Breast epithelium (tissue), 4 donors: ENCODE measurements around the gene SS18L1. TPM values are rescaled to one million over a fixed set of nuclear protein-coding genes. Genes with fewer than 3 reads are reported as not detected.

Experiments used
- DNase-seq, 2 donors: peaks; one replicate each; pipeline ENCODE4 v3.0.0-alpha.2; 2019; ENCODE audit warnings: low spot score in 2 of 2
- H3K27ac ChIP-seq, 2 donors: fragments of 200-600 bp; sonication (generic) in 1 of 2; one replicate each; pipeline ENCODE4 v1.5.1; 2016 to 2019; ENCODE audit warnings: mild to moderate bottlenecking in 1 of 2
- H3K27me3 ChIP-seq, 2 donors: fragments of 200-600 bp; sonication (generic) in 1 of 2; one replicate each; pipeline versions ENCODE4 v1.5.1 to v1.6.0; 2017 to 2019; ENCODE audit warnings: control low read depth in 1 of 2, mild to moderate bottlenecking in 1 of 2
- H3K36me3 ChIP-seq: fragments of 200-600 bp; one replicate; pipeline ENCODE4 v1.5.1; 2019
- H3K4me1 ChIP-seq, 2 donors: fragments of 200-600 bp; sonication (generic); one replicate each; pipeline ENCODE4 v1.5.1; 2016 to 2019; ENCODE audit warnings: control low read depth in 1 of 2
- H3K4me3 ChIP-seq, 3 donors: fragments of 200-600 bp; sonication (generic); 1 replicate in 2 of 3; 2 replicates in 1 of 3; pipeline ENCODE4 v1.5.1; 2016 to 2019; ENCODE audit warnings: mild to moderate bottlenecking in 3 of 3, moderate library complexity in 2 of 3
- H3K9me3 ChIP-seq, 2 donors: fragments of 200-600 bp; sonication (generic) in 1 of 2; one replicate each; pipeline ENCODE4 v1.5.1; 2016 to 2019; ENCODE audit warnings: control low read depth in 1 of 2
- CTCF ChIP-seq, 3 donors: fragments of 450-650 bp; IDR thresholded peaks; one replicate each; pipeline ENCODE4 v1.5.1; 2016 to 2017; ENCODE audit warnings: antibody characterized with exemption in 3 of 3, mild to moderate bottlenecking in 3 of 3, moderate library complexity in 3 of 3
- POLR2A ChIP-seq: fragments of 450-650 bp; IDR thresholded peaks from one replicate; pipeline ENCODE4 v1.6.1; 2016; ENCODE audit warnings: antibody characterized with exemption, mild to moderate bottlenecking, moderate library complexity
- POLR2AphosphoS5 ChIP-seq, 3 donors: sonication (generic); formaldehyde crosslinking; IDR thresholded peaks; one replicate each; pipeline ENCODE4 v1.6.1; 2017; ENCODE audit warnings: antibody characterized with exemption in 3 of 3
- intact Hi-C: fragments of 100-400 bp; cut with DNase I; formaldehyde crosslinking; loops from one replicate; pipeline ENCODE4 v1.15.1; 2023; ENCODE audit warnings: low total_unique reads
- total RNA-seq, 3 donors: library from RNA; depleted of rRNA; stranded (reverse); fragments of >200 nt; gene quantifications; one replicate each; pipeline ENCODE4 v1.1.0, GENCODE V29; 2016

SS18L1 gene
- total RNA-seq, 3 donors from 2014 or later: 12.5 to 18.4 (median 14.4) TPM

- no peak overlapping the region for H3K4me3 ChIP-seq
- H3K4me1 ChIP-seq: no peaks in the 10 kb centered on the region
- H3K27ac ChIP-seq: peak overlapping the region; percentile 4 to 21
- peak in 1 of 2 donors; percentile 60 for DNase-seq
- intact Hi-C loops: no loop called here
- TF ChIP-seq POLR2AphosphoS5 (IDR thresholded peaks at IDR 0.05) (no peak), POLR2A (no peak), CTCF (IDR thresholded peaks at IDR 0.05) (no peak)
- no peaks in the 10 kb centered on the region for H3K27me3 ChIP-seq
- no peaks in the 10 kb centered on the region for H3K9me3 ChIP-seq
- peaks cover 3% of the 10 kb centered on the region for H3K36me3 ChIP-seq
Observed at GRCh38 chr20:62161347-62161746, 17.8 kb downstream of the SS18L1 start.

- intact Hi-C loops: no loop called here
- DNase-seq: no peak
- no peak for TF ChIP-seq POLR2A
- no peak for TF ChIP-seq POLR2AphosphoS5 (IDR thresholded peaks at IDR 0.05)
- no peak for TF ChIP-seq CTCF (IDR thresholded peaks at IDR 0.05)
- Histone ChIP-seq H3K36me3 (peaks cover 3% of the 10 kb centered on the region), H3K4me3 (no peak overlapping the region), H3K27me3 (no peaks in the 10 kb centered on the region), H3K9me3 (no peaks in the 10 kb centered on the region), H3K4me1 (no peaks in the 10 kb centered on the region), H3K27ac (no peak overlapping the region)
Observed at GRCh38 chr20:62162765-62163484, 19.4 kb downstream of the SS18L1 start.

GRCh38 chr20:62163485-62163865 is 19.9 kb downstream of the SS18L1 start:
- H3K36me3 ChIP-seq: peaks cover 3% of the 10 kb centered on the region
- no peak for DNase-seq
- no peaks in the 10 kb centered on the region for H3K4me1 ChIP-seq
- H3K27ac ChIP-seq: no peak overlapping the region
- H3K9me3 ChIP-seq: no peaks in the 10 kb centered on the region
- intact Hi-C loops: no loop called here
- TF ChIP-seq CTCF (IDR thresholded peaks at IDR 0.05) (no peak), POLR2A (no peak), POLR2AphosphoS5 (IDR thresholded peaks at IDR 0.05) (no peak)
- H3K27me3 ChIP-seq: no peaks in the 10 kb centered on the region
- H3K4me3 ChIP-seq: no peak overlapping the region

GRCh38 chr20:62163986-62164762 is 20.6 kb downstream of the SS18L1 start:
- intact Hi-C loops: no loop called here
- no peak for DNase-seq
- Histone ChIP-seq H3K27me3 (no peaks in the 10 kb centered on the region), H3K9me3 (no peaks in the 10 kb centered on the region), H3K4me3 (no peak overlapping the region), H3K4me1 (no peaks in the 10 kb centered on the region), H3K27ac (no peak overlapping the region), H3K36me3 (peaks cover 3% of the 10 kb centered on the region)
- TF ChIP-seq CTCF (IDR thresholded peaks at IDR 0.05): no peak
- no peak for TF ChIP-seq POLR2AphosphoS5 (IDR thresholded peaks at IDR 0.05)
- no peak for TF ChIP-seq POLR2A
